Measurements from ENCODE around the gene TSPYL4. TPM values are rescaled to one million over a fixed set of nuclear protein-coding genes. Genes with fewer than 3 reads are reported as not detected.
"Not testable (repeated sequence)": the region's sequence is repeated elsewhere in the genome, so short reads cannot be mapped to it uniquely, and the experiment has no call there.

TSPYL4 gene
- polyA plus RNA-seq, 1 experiment = 33.7 TPM

GRCh38 chr6:116287689-116288282 lies 33.9 kb upstream of the TSPYL4 start:
- Histone ChIP-seq H3K27me3 (ENCODE audit: control insufficient read depth, insufficient read depth, low read length) (no peaks in the 10 kb centered on the region), H3K36me3 (ENCODE audit: control insufficient read depth, insufficient read depth, low read length) (no peaks in the 10 kb centered on the region), H3K4me3 (ENCODE audit: low read depth, low read length) (no peak overlapping the region)
- no peak for DNase-seq (ENCODE audit: low read depth)
- ChIA-PET POLR2A (no interaction called here), CTCF (interaction anchor here (0.6 to 3.9 kb wide), 48 partner anchors 8 to 427 kb away, joined by 3 to 35 read pairs (median 4); partner anchors contain the start of genes CALHM4, CALHM5, DSE and TSPYL1)
- TF ChIP-seq CTCF (IDR thresholded peaks at IDR 0.05; ENCODE audit: insufficient read depth, low read depth, low read length) = peak; percentile 80

GRCh38 chr6:116286773-116287358 lies 33.0 kb upstream of the TSPYL4 start:
- no peaks in the 10 kb centered on the region for H3K36me3 ChIP-seq (ENCODE audit: control insufficient read depth, insufficient read depth, low read length)
- no peak for DNase-seq (ENCODE audit: low read depth)
- H3K4me3 ChIP-seq (ENCODE audit: low read depth, low read length) = no peak overlapping the region
- ChIA-PET CTCF (interaction anchor here (0.6 to 3.9 kb wide), 41 partner anchors 7 to 428 kb away, joined by 3 to 35 read pairs (median 4); partner anchors contain the start of genes CALHM4, CALHM5, DSE and TSPYL1), POLR2A (no interaction called here)
- H3K27me3 ChIP-seq (ENCODE audit: control insufficient read depth, insufficient read depth, low read length) = no peaks in the 10 kb centered on the region
- TF ChIP-seq CTCF (IDR thresholded peaks at IDR 0.05; ENCODE audit: insufficient read depth, low read depth, low read length) = no peak

- H3K27me3 ChIP-seq (ENCODE audit: control insufficient read depth, insufficient read depth, low read length); H3K4me3 ChIP-seq (ENCODE audit: low read depth, low read length); H3K36me3 ChIP-seq (ENCODE audit: control insufficient read depth, insufficient read depth, low read length); POLR2A ChIA-PET; DNase-seq (ENCODE audit: low read depth); CTCF ChIA-PET: not testable (repeated sequence)
These were observed 31.1 kb upstream of the TSPYL4 start for GRCh38 chr6:116284984-116285383.

GRCh38 chr6:116283191-116283590 lies 29.3 kb upstream of the TSPYL4 start:
- H3K4me3 ChIP-seq (ENCODE audit: low read depth, low read length) = no peak overlapping the region
- ChIA-PET CTCF (interaction anchor here (1.2 to 1.3 kb wide), 2 partner anchors 15 to 278 kb away, joined by 3 to 4 read pairs; no protein-coding TSS in a partner anchor), POLR2A (no interaction called here)
- no peak for DNase-seq (ENCODE audit: low read depth)
- H3K36me3 ChIP-seq (ENCODE audit: control insufficient read depth, insufficient read depth, low read length) = no peaks in the 10 kb centered on the region
- no peaks in the 10 kb centered on the region for H3K27me3 ChIP-seq (ENCODE audit: control insufficient read depth, insufficient read depth, low read length)
- no peak for TF ChIP-seq CTCF (IDR thresholded peaks at IDR 0.05; ENCODE audit: insufficient read depth, low read depth, low read length)

- Histone ChIP-seq H3K27me3 (ENCODE audit: control insufficient read depth, insufficient read depth, low read length) (no peaks in the 10 kb centered on the region), H3K36me3 (ENCODE audit: control insufficient read depth, insufficient read depth, low read length) (no peaks in the 10 kb centered on the region), H3K4me3 (ENCODE audit: low read depth, low read length) (no peak overlapping the region)
- no peak for TF ChIP-seq CTCF (IDR thresholded peaks at IDR 0.05; ENCODE audit: insufficient read depth, low read depth, low read length)
- POLR2A ChIA-PET = no interaction called here
- no peak for DNase-seq (ENCODE audit: low read depth)
- CTCF ChIA-PET = interaction anchor here (1.3 kb wide), 1 partner anchor 14 kb away, joined by 3 read pairs; no protein-coding TSS in a partner anchor
These were observed 28.8 kb upstream of the TSPYL4 start for GRCh38 chr6:116282698-116283097.

Data from BJ (cell line).